HG03565 (cell line): ENCODE measurements around the gene TBCEL.

Source experiments
- ATAC-seq: cut with Tn5 transposase; IDR thresholded peaks from one replicate; pipeline ENCODE4 v1.9.1; 2021; ENCODE audit warnings: mild to moderate bottlenecking, moderate library complexity; ENCODE audit not compliant: unreplicated experiment

Gene TBCEL

DNA sequence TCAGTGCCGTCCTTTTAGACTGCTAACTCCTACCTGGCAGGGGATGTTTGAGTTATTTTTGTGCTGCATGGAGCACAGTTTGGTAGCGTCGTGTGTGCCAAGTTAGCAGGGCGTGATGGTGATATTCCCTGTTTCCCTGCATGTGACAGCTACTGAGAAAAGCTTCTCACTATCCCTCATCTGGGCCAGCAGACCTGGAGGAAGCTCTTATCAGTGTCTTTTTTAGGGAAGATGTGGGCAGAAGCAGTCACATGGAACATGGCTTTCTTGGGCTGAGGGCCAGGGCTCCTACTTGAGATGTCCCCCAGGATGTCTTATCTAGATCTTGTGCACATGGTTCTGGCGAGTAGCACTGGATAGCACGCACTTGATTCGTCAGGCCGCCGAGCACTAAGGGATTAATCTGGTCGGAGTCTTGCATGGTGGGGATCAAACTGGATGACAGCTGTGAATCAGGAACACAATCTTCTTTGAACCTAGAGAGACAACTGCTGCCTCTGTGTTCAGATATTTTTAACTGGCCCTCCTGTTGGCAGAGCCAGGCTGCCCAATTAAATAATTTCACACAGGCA lies 110.9 kb downstream of the TBCEL start:
- no peak for ATAC-seq

- no peak for ATAC-seq
Observed at GRCh38 chr11:121137005-121137404, 113.1 kb downstream of the TBCEL start.

- ATAC-seq: no peak
Observed at GRCh38 chr11:121138259-121138658, 114.4 kb downstream of the TBCEL start.

DNA sequence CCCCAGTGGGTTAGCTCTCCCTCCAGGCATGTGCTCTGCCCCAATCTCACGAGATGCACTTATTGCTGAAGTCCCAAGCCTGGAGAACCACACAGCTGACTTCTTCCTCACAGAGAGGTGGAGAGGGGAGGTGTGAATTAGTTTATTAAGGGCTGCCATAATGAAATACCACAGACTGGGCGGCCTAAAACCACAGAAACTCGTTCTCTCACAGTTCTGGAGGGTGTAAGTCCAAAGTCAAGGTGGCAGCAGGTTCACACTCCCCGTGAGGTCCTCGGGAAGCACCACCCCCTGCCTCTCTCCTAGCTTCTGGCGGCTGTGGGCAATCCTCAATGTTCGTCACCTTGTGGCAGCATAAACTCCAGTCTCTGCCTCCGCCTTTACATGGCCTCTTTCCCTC lies 116.5 kb downstream of the TBCEL start:
- ATAC-seq: no peak
